HEK293T (cell line): ENCODE measurements around the gene ADORA1.

Source experiments
- CTCF ChIA-PET: fragments of 350-600 bp; formaldehyde crosslinking; extraction: SDS; loops from one replicate; lab custom pipeline; 2021; ENCODE audit warnings: antibody characterized with exemption, inconsistent platforms; lab: Yijun Ruan, JAX
- POLR2A ChIA-PET: fragments of 350-600 bp; formaldehyde crosslinking; extraction: SDS; loops from one replicate; lab custom pipeline; 2020; ENCODE audit warnings: antibody characterized with exemption, inconsistent platforms; lab: Yijun Ruan, JAX
- DNase-seq: peaks from one replicate; pipeline ENCODE4 v3.0.0; 2012; ENCODE audit warnings: mixed read lengths; ENCODE audit errors: extremely low spot score
- ARNT ChIP-seq: fragments of 450-650 bp; IDR thresholded peaks from 2 replicates; pipeline ENCODE4 v1.6.1; 2017; ENCODE audit warnings: mild to moderate bottlenecking
- BHLHE40 ChIP-seq: fragments of 450-650 bp; IDR thresholded peaks from 2 replicates; pipeline ENCODE4 v1.6.1; 2016; ENCODE audit warnings: mild to moderate bottlenecking, moderate library complexity, borderline replicate concordance
- CTBP1 ChIP-seq: fragments of 450-650 bp; IDR thresholded peaks from 2 replicates; pipeline ENCODE4 v1.6.1; 2016; ENCODE audit warnings: borderline replicate concordance
- ELF4 ChIP-seq: fragments of 450-650 bp; IDR thresholded peaks from 2 replicates; pipeline ENCODE4 v1.6.1; 2017; ENCODE audit warnings: antibody characterized with exemption
- FOXA1 ChIP-seq: fragments of 450-650 bp; IDR thresholded peaks from 2 replicates; pipeline ENCODE4 v1.6.1; 2016; ENCODE audit warnings: mild to moderate bottlenecking
- FOXK2 ChIP-seq: fragments of 450-650 bp; IDR thresholded peaks from 2 replicates; pipeline ENCODE4 v1.6.1; 2016; ENCODE audit warnings: mild to moderate bottlenecking
- FOXM1 ChIP-seq: fragments of 450-650 bp; IDR thresholded peaks from 2 replicates; pipeline ENCODE4 v1.6.1; 2017; ENCODE audit warnings: mild to moderate bottlenecking, borderline replicate concordance
- HDGF ChIP-seq: fragments of 450-650 bp; IDR thresholded peaks from 2 replicates; pipeline ENCODE4 v1.6.1; 2017; ENCODE audit warnings: antibody characterized with exemption, borderline replicate concordance
- L3MBTL2 ChIP-seq: fragments of 450-650 bp; conservative IDR thresholded peaks from 2 replicates; pipeline ENCODE4 v1.6.1; 2016; ENCODE audit warnings: mild to moderate bottlenecking
- LEF1 ChIP-seq: fragments of 450-650 bp; IDR thresholded peaks from 2 replicates; pipeline ENCODE4 v1.6.1; 2017; ENCODE audit warnings: mild to moderate bottlenecking, borderline replicate concordance
- NFRKB ChIP-seq: fragments of 450-650 bp; IDR thresholded peaks from 2 replicates; pipeline ENCODE4 v1.6.1; 2016; ENCODE audit warnings: mild to moderate bottlenecking, moderate library complexity
- SP1 ChIP-seq: fragments of 450-650 bp; IDR thresholded peaks from 2 replicates; pipeline ENCODE4 v1.6.1; 2017
- SUZ12 ChIP-seq: fragments of 450-650 bp; IDR thresholded peaks from 2 replicates; pipeline ENCODE4 v1.6.1; 2016; ENCODE audit warnings: mild to moderate bottlenecking
- TARDBP ChIP-seq: fragments of 450-650 bp; IDR thresholded peaks from 2 replicates; pipeline ENCODE4 v1.6.1; 2016
- ZNF384 ChIP-seq: fragments of 450-650 bp; IDR thresholded peaks from 2 replicates; pipeline ENCODE4 v1.6.1; 2016
- TF ChIP-seq, protein P1 (sequence below): fragments of 450-650 bp; IDR thresholded peaks from 2 replicates; pipeline ENCODE4 v1.6.1; 2016

The ADORA1 gene

DNA sequence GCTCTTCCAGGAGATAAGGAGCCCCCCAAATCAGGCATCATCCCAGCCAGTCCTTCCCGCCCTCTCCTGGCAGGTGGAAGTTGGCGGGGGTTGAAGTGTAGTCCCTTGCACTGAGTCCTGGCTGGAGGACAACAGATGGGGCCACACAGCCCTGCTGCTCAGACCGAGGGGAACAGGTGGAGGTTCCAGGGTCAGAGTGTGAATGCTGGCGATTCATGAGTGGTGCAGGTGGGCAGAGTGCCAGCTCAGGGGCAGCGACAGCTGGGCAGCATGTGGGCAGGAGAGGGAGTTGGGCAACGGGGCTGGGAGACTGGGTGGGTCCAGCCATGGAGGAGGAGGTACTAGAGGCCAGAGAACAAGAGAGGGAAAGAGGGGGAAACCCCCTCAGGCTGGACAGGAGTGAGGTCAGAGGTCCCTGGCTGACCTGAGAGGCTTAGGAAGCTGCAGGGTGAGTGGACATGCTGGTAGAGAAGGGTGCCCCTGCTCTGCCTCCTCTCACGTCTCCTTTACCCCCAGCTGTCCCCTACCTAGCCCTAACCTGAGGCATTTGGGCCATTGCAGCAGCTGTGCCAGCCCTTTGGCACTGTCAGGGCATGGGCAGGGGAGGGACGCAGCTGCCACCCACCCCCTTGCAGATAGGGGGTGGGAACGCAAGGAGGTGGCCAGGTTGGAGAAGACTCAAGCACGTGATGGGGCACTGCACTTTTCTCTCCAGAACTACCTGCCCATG, 11.3 kb upstream of the ADORA1 start:
- POLR2A ChIA-PET: no interaction called here
- CTCF ChIA-PET: interaction anchor here (2.0 to 4.6 kb wide), 3 partner anchors 56 to 152 kb away, joined by 14 to 49 read pairs (median 42); no protein-coding TSS in a partner anchor
- no peak for DNase-seq
- TF ChIP-seq ARNT (no peak), FOXM1 (no peak), ELF4 (no peak), TARDBP (no peak), SUZ12 (no peak)
- TF ChIP-seq, protein P1, sequence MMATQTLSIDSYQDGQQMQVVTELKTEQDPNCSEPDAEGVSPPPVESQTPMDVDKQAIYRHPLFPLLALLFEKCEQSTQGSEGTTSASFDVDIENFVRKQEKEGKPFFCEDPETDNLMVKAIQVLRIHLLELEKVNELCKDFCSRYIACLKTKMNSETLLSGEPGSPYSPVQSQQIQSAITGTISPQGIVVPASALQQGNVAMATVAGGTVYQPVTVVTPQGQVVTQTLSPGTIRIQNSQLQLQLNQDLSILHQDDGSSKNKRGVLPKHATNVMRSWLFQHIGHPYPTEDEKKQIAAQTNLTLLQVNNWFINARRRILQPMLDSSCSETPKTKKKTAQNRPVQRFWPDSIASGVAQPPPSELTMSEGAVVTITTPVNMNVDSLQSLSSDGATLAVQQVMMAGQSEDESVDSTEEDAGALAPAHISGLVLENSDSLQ: no peak

DNA sequence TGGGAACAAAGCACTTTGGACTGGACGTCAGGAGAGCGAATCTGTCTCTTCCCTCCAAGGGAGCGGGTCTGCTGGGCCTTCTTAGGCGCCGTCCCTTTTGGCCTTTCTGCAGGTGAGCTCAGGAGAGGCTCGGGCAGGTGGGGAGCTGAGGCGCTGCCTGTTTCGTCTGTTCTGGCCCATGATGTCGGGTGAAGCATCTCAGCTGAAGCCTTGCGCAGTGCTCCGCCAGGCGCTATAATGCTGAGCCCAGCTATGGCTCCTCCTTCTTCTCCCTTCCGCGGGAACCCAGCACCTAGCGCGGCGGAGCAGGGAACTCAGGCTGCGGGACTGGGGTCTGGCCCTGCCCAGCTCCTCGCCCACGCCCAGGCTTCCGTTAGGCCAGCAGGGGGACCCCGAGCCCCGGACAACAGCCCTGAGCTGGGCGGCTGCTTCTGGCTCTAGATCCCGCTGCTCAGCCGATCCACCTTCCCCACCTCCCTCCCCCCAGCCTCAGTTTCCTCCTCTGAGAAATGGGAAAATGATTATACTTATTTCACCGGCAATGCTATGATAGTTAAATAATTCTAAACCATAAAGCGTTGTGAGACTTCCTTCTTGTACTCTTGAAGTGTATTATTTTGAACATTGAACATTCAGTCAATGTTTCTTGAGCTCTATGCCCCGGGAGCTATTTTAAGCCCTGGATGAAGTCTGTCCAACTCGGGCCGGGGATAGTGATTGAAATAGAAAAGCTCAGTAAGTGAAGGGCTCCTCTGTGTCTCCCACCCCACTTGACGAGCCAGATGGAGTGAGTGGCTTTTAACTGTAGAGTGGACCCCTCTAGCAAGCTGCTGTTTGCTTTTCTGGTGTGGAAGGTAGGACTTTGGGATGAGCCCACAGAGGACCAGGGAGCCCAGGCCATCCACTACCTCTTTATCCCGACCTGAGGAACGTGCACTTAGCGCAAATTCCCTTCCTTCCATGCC, 9.6 kb upstream of the ADORA1 start:
- peak; percentile 96 for DNase-seq
- TF ChIP-seq SP1: no peak
- TF ChIP-seq L3MBTL2: no peak
- TF ChIP-seq FOXM1: no peak
- TF ChIP-seq FOXA1: no peak
- no peak for TF ChIP-seq FOXK2
- TF ChIP-seq CTBP1: no peak
- TF ChIP-seq NFRKB: no peak
- TF ChIP-seq ELF4: no peak
- no peak for TF ChIP-seq ARNT
- no peak for TF ChIP-seq TARDBP
- no peak for TF ChIP-seq LEF1
- no peak for TF ChIP-seq ZNF384
- TF ChIP-seq, protein P1: no peak
- TF ChIP-seq SUZ12: no peak
- no peak for TF ChIP-seq HDGF
- ChIA-PET CTCF (interaction anchor here (0.6 to 4.6 kb wide), 20 partner anchors 8 to 150 kb away, joined by 3 to 49 read pairs (median 4); partner anchors contain the start of gene ADORA1), POLR2A (interaction anchor here (0.9 to 1.2 kb wide), 2 partner anchors 10 to 70 kb away, joined by 3 to 4 read pairs; partner anchors contain the start of gene ADORA1)

DNA sequence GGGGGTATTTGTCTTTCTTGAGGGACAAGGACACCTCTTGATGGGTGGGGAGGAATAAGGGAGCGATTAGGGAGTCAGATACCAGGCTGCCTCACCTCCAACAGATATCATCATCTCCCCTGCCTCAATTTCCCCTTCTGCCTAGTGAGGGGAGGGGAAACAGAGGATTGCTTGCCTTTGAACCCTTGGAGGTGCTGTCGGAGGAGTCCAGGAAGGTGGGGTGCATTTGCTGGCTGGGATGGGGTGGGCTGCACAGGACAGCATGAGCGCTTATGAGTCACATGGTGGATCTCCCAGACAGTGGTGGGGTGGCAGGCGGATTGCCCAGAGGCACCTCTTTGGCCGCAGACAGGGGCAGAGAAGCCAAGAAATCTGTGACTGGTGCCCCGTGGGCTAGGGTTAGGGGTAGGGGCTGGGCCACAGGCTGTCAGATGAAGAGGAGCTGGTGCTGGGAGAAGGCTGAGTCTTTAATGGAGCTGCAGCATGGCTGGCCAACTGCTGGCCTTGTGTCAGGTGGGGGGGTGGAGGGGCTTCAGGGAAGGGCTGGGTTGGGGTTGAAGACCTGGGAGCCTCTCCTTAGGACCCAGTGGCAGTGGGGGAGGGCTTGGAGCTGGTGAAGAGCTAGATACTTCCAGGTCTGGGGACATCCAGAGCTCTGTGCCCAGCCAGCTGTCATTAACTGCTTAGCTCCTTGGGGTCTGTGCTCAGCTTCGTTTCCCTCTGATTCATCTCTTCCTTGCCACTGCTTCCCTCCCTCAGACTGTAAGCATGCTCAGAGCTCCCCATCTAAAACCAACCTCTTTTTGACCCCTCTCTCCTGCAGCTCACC, 7.0 kb upstream of the ADORA1 start:
- DNase-seq: no peak
- CTCF ChIA-PET: interaction anchor here (1.2 kb wide), 1 partner anchor 149 kb away, joined by 4 read pairs; no protein-coding TSS in a partner anchor
- POLR2A ChIA-PET: no interaction called here
- TF ChIP-seq, protein P1: no peak
- no peak for TF ChIP-seq FOXK2
- no peak for TF ChIP-seq BHLHE40
- no peak for TF ChIP-seq FOXM1
- TF ChIP-seq ZNF384: no peak
- no peak for TF ChIP-seq SUZ12
- no peak for TF ChIP-seq LEF1
- no peak for TF ChIP-seq NFRKB
- TF ChIP-seq ELF4: no peak
- no peak for TF ChIP-seq ARNT
- TF ChIP-seq TARDBP: no peak
- no peak for TF ChIP-seq CTBP1
- TF ChIP-seq L3MBTL2: no peak
- TF ChIP-seq HDGF: no peak
- no peak for TF ChIP-seq SP1
- TF ChIP-seq FOXA1: no peak

DNA sequence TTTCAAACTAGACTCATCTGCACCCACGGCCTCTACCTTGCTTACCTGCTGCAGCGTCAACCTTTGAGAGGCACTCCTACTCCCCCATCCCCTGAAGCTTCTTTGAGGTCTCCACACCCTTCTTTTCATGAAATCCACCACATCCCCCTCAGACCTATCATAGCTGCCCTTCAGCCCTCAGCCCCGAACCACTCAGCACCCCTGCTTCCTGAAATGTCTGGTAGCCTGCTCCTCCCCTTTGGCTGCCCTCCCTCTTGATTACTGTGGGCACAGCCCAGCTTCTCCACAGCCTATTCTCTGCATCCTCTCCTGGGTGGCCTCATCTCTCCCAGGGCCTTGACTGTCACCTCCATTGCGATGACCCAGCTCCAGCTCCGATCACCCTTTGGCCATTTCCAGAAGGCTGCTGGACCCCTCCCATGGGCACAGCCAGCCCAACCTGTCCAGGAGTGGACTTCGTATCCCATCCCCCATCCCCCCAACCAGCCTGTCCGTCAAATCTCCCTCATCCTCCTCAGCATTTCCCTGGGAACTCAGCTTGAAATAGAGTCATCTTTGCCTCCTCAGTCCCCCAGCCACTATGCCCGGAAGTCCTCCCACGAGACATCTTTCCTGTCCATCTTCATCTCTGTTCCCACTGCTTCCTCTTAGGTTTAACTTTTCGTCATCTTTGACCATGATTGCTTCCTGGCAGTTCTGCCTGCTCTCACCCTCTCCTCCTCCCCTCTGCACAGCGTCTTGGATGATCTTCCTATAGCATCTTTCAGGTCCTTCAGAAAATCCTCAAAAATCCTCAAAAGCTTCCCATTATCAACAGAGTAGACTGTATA, 6.1 kb upstream of the ADORA1 start:
- DNase-seq: no peak
- ChIA-PET CTCF (interaction anchor here (1.2 kb wide), 2 partner anchors 51 to 148 kb away, joined by 3 to 4 read pairs; no protein-coding TSS in a partner anchor), POLR2A (no interaction called here)
- TF ChIP-seq ZNF384 (no peak), CTBP1 (no peak), LEF1 (no peak), FOXA1 (no peak), FOXK2 (no peak), SUZ12 (no peak), L3MBTL2 (no peak), SP1 (no peak), TARDBP (no peak), HDGF (no peak), NFRKB (no peak), BHLHE40 (no peak), ELF4 (no peak), FOXM1 (no peak), ARNT (no peak)
- TF ChIP-seq, protein P1: no peak
